ENCODE data around the gene WNT5A. TPM values are rescaled to one million over a fixed set of nuclear protein-coding genes. Genes with fewer than 3 reads are reported as not detected.

Gene WNT5A
- total RNA-seq, 6 experiments from 2014 or later, result 0.64 to 3.6 (median 2.4) TPM

DNA sequence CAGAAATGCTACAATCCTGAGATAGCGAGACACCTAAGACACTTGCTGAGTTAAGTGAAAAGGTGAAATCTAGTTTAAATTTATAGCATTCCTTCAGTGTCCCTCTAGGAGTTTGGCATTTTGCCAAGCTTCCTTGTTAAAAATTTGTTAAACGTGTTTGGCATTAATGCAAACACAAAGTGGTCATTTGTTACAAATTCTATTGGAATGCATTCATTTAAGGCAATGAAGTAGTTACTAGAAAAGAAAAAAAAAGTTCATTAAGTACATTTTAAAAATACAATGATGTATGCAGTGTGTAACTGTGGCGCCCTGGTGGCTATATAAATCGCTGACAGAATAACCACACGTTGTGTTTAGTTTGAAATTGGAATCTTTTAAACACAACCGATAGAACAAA, 31.3 kb upstream of the WNT5A start:
- TF ChIP-seq CTCF (IDR thresholded peaks at IDR 0.05) (no peak), POLR2A (IDR thresholded peaks at IDR 0.05) (no peak)
- 70% methylated on average over 6 of the region's 6 CpGs for WGBS (ENCODE audit: insufficient coverage, low coverage, low lambda C conversion rate, missing lambda C conversion rate)
- DNase-seq, result no peak

DNA sequence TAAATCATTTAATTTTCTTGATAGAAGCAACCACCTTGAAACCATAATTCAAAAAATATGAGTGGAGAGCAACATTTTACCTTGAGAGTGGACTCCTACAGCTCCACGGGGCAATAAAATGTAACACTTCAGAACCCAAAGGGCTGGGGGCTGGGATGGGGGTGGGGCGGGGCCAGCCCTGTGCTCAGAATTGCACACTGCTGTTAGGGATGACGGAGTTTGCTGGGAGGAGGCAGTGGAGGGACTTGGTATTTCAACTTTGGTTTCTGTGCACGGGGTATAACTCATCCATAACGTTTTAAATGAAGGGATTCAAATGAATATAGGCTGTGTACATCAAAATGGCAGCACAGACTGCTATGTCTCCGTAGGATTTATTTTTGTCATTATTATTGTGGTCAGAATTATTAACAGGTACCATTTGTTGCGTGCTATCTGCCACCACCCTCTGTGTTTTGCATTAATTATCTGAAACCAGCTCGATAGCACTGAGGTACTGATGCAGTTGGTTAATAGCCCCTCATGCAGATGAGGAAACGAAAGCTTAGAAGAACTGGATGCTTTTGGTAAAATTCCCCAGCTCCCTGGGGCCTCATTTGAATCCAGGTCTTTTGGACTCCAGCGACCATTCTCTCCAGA, 29.4 kb upstream of the WNT5A start:
- Histone ChIP-seq H3K27ac (no peak overlapping the region), H3K36me3 (no peaks in the 10 kb centered on the region), H3K27me3 (no peaks in the 10 kb centered on the region), H3K9me3 (no peaks in the 10 kb centered on the region), H3K4me1 (peaks cover 0 to 6% (median 3%) of the 10 kb centered on the region in 4 donors), H3K4me3 (no peak overlapping the region)
- TF ChIP-seq CTCF (IDR thresholded peaks at IDR 0.05), result no peak
- TF ChIP-seq POLR2A (IDR thresholded peaks at IDR 0.05), result no peak
- DNase-seq (no peak), ATAC-seq (no peak)
- intact Hi-C loops (cut with DNase I), result no loop called here
- 82% methylated on average over 10 of the region's 10 CpGs for WGBS (ENCODE audit: insufficient coverage, low coverage, low lambda C conversion rate, missing lambda C conversion rate)

More for the DNA sequence above, 31.3 kb upstream of the WNT5A start:
- Histone ChIP-seq H3K27ac (no peak overlapping the region), H3K4me3 (no peak overlapping the region), H3K9me3 (no peaks in the 10 kb centered on the region), H3K36me3 (no peaks in the 10 kb centered on the region), H3K4me1 (peaks cover 0 to 14% (median 6%) of the 10 kb centered on the region in 4 donors), H3K27me3 (no peaks in the 10 kb centered on the region)
- intact Hi-C loops (cut with DNase I), result no loop called here
- no peak for ATAC-seq

DNA sequence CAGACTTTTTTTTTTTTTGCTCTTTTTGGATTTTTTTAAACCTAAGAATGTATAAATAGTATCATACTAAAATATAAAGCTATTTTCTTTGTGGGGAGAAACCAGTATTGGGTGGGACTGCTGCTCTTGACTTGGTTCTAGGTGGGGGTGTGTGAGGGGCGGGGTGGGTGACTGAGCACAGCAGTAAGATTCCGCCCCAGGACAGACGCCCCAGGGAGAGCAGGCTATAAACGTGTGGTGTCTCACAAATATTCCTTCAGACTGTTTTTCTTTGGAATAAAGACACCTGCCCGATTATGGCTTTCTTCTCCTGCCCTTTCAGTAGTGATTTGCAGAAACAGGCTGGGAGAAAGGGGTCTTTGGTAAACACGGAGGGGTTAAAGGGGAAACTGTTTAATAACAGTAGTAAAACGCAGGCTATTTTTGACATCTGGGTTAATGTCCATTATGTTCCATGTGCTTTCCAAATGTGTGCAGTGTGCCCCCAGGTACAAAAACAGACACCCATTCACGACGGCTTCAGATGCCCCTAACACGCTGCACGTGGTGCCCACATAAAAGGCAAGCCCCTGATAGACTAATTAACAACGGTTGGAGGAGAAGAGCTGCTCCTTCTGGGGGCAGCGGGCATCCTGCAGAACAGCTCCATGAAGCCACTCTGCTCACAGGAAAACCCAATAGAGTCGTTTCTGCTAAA, 28.6 kb upstream of the WNT5A start:
- TF ChIP-seq POLR2A (IDR thresholded peaks at IDR 0.05) (no peak), CTCF (IDR thresholded peaks at IDR 0.05) (no peak)
- 60% methylated on average over 14 of the region's 14 CpGs for WGBS (ENCODE audit: insufficient coverage, low coverage, low lambda C conversion rate, missing lambda C conversion rate)
- Histone ChIP-seq H3K36me3 (no peaks in the 10 kb centered on the region), H3K9me3 (no peaks in the 10 kb centered on the region), H3K27me3 (no peaks in the 10 kb centered on the region), H3K4me1 (no peaks in the 10 kb centered on the region), H3K4me3 (no peak overlapping the region), H3K27ac (no peak overlapping the region)
- ATAC-seq, result no peak
- intact Hi-C loops (cut with DNase I), result no loop called here
- DNase-seq, result no peak

- DNase-seq, result no peak
- 55% methylated on average over 3 of the region's 3 CpGs for WGBS (ENCODE audit: insufficient coverage, low coverage, low lambda C conversion rate, missing lambda C conversion rate)
- no peaks in the 10 kb centered on the region for H3K27me3 ChIP-seq
These were observed 27.9 kb upstream of the WNT5A start for GRCh38 chr3:55514962-55515361.

More at GRCh38 chr3:55514962-55515361, 27.9 kb upstream of the WNT5A start:
- intact Hi-C loops (cut with DNase I), result no loop called here
- Histone ChIP-seq H3K36me3 (no peaks in the 10 kb centered on the region), H3K4me1 (no peaks in the 10 kb centered on the region), H3K27ac (no peak overlapping the region), H3K4me3 (no peak overlapping the region), H3K9me3 (no peaks in the 10 kb centered on the region)
- no peak for ATAC-seq
- TF ChIP-seq CTCF (IDR thresholded peaks at IDR 0.05), result no peak
- no peak for TF ChIP-seq POLR2A (IDR thresholded peaks at IDR 0.05)

Data from right lobe of liver (tissue), 6 donors.